ENCODE measurements around the gene SIN3A. TPM values are rescaled to one million over a fixed set of nuclear protein-coding genes. Genes with fewer than 3 reads are reported as not detected.
"Not testable (repeated sequence)": the region's sequence is repeated elsewhere in the genome, so short reads cannot be mapped to it uniquely, and the experiment has no call there.

Gene SIN3A
- 10 to 100 TPM; 50.0 to 63.7 (median 60.6) TPM for polyA plus RNA-seq (ENCODE audit: insufficient read depth in 1 of 5, insufficient read length in 5 of 5, low replicate concordance in 1 of 5)
- long read RNA-seq, donor 1, full-length matches to known transcripts: 9 of 25 reads
- long read RNA-seq, donor 1, partial matches to known transcripts: 16 of 25 reads
- long read RNA-seq, donor 1, other reads (novel, unspliced or antisense): 0 of 25 reads
- long read RNA-seq, donor 2, full-length matches to known transcripts: 6 of 12 reads
- long read RNA-seq, donor 2, partial matches to known transcripts: 6 of 12 reads
- long read RNA-seq, donor 2, other reads (novel, unspliced or antisense): 0 of 12 reads
- long read RNA-seq, donor 3, full-length matches to known transcripts: 14 of 19 reads
- long read RNA-seq, donor 3, partial matches to known transcripts: 5 of 19 reads
- long read RNA-seq, donor 3, other reads (novel, unspliced or antisense): 0 of 19 reads
- long read RNA-seq, donor 4, partial matches to known transcripts: 5 of 9 reads
- long read RNA-seq, donor 4, other reads (novel, unspliced or antisense): 0 of 9 reads
- long read RNA-seq, donor 5, full-length matches to known transcripts: 14 of 27 reads
- long read RNA-seq, donor 5, partial matches to known transcripts: 13 of 27 reads
- long read RNA-seq, donor 5, other reads (novel, unspliced or antisense): 0 of 27 reads
- long read RNA-seq, donor 6, full-length matches to known transcripts: 7 of 18 reads
- long read RNA-seq, donor 6, partial matches to known transcripts: 11 of 18 reads
- long read RNA-seq, donor 6, other reads (novel, unspliced or antisense): 0 of 18 reads
- long read RNA-seq, donor 7, full-length matches to known transcripts: 10 of 22 reads
- long read RNA-seq, donor 7, partial matches to known transcripts: 12 of 22 reads
- long read RNA-seq, donor 7, other reads (novel, unspliced or antisense): 0 of 22 reads
- long read RNA-seq, donor 8, partial matches to known transcripts: 5 of 7 reads
- long read RNA-seq, donor 8, other reads (novel, unspliced or antisense): 0 of 7 reads

GRCh38 chr15:75451674-75452363, at the start of gene SIN3A:
SIN3A (minus strand) TSS chr15:75451690; CDS start chr15:75430375, 21,315 bp downstream.
- peak; percentile 99 to 100 for DNase-seq

- no peak for DNase-seq
Observed at GRCh38 chr15:75493732-75494131, 42.2 kb upstream of the SIN3A start.

- DNase-seq: no peak
Observed at GRCh38 chr15:75483961-75484360, 32.5 kb upstream of the SIN3A start.

GRCh38 chr15:75483556-75483955, 32.1 kb upstream of the SIN3A start:
- DNase-seq: not testable (repeated sequence)

GRCh38 chr15:75483106-75483505, 31.6 kb upstream of the SIN3A start:
- no peak for DNase-seq

GRCh38 chr15:75480463-75480862, 29.0 kb upstream of the SIN3A start:
- not testable (repeated sequence) for DNase-seq

- DNase-seq: no peak
Observed at GRCh38 chr15:75479670-75480069, 28.2 kb upstream of the SIN3A start.

- not testable (repeated sequence) for DNase-seq
Observed at GRCh38 chr15:75477094-75477493, 25.6 kb upstream of the SIN3A start.

GRCh38 chr15:75468913-75469598, 17.6 kb upstream of the SIN3A start:
- DNase-seq: no peak

- DNase-seq: no peak
Observed at GRCh38 chr15:75460646-75461045, 9.2 kb upstream of the SIN3A start.

GRCh38 chr15:75459581-75459980, 8.1 kb upstream of the SIN3A start:
- no peak for DNase-seq

- no peak for DNase-seq
Observed at GRCh38 chr15:75456710-75457109, 5.2 kb upstream of the SIN3A start.

GRCh38 chr15:75455982-75456531, 4.6 kb upstream of the SIN3A start:
- DNase-seq: no peak

GRCh38 chr15:75455424-75455981, 4.0 kb upstream of the SIN3A start:
- peak; percentile 86 for DNase-seq

GRCh38 chr15:75454471-75455378, 3.2 kb upstream of the SIN3A start:
- DNase-seq: peak in 1 of 2 donors; percentile 7

GRCh38 chr15:75453703-75454470, 2.4 kb upstream of the SIN3A start:
- DNase-seq: peak; percentile 100

GRCh38 chr15:75452865-75453702, 1.6 kb upstream of the SIN3A start:
- peak; percentile 23 to 45 for DNase-seq
